ENCODE data around the gene FAM184B. TPM values are rescaled to one million over a fixed set of nuclear protein-coding genes. Genes with fewer than 3 reads are reported as not detected.

FAM184B gene
- total RNA-seq, 1 donor from 2014 or later, result not detected

- no peak for DNase-seq
Measured at GRCh38 chr4:17624821-17625220, 156.6 kb downstream of the FAM184B start.

GRCh38 chr4:17623451-17624001, 157.9 kb downstream of the FAM184B start:
- DNase-seq, result no peak

GRCh38 chr4:17619416-17620105, 161.9 kb downstream of the FAM184B start:
- peak; percentile 6 for DNase-seq

GRCh38 chr4:17618926-17619325, 162.5 kb downstream of the FAM184B start:
- no peak for DNase-seq

- no peak for DNase-seq
Measured at GRCh38 chr4:17616283-17616682, 165.1 kb downstream of the FAM184B start.

GRCh38 chr4:17614416-17615299, 166.8 kb downstream of the FAM184B start, which contains the start of gene MED28:
Gene MED28 (plus strand): TSS chr4:17614641. CDS start chr4:17614655, 14 bp downstream.
- peak; percentile 96 for DNase-seq

- peak; percentile 24 for DNase-seq
Measured at GRCh38 chr4:17613761-17614415, 167.5 kb downstream of the FAM184B start.

- no peak for DNase-seq
Measured at GRCh38 chr4:17605236-17605635, 176.2 kb downstream of the FAM184B start.

- no peak for DNase-seq
Measured at GRCh38 chr4:17599826-17600225, 181.6 kb downstream of the FAM184B start.

- DNase-seq, result peak; percentile 50
Measured at GRCh38 chr4:17597517-17597916, 183.9 kb downstream of the FAM184B start.

GRCh38 chr4:17595471-17596005, 185.9 kb downstream of the FAM184B start:
- no peak for DNase-seq

- no peak for DNase-seq
Measured at GRCh38 chr4:17589355-17589754, 192.1 kb downstream of the FAM184B start.

GRCh38 chr4:17587094-17587822, 194.2 kb downstream of the FAM184B start:
- no peak for DNase-seq

- DNase-seq, result no peak
Measured at GRCh38 chr4:17584521-17585213, 196.8 kb downstream of the FAM184B start.

GRCh38 chr4:17583941-17584340, 197.5 kb downstream of the FAM184B start:
- no peak for DNase-seq

GRCh38 chr4:17583276-17583675, 198.1 kb downstream of the FAM184B start:
- no peak for DNase-seq

GRCh38 chr4:17580969-17581368, 200.5 kb downstream of the FAM184B start:
- peak; percentile 78 for DNase-seq

All from dermis blood vessel endothelial cell (primary cell).